Testis (tissue), 5 donors: ENCODE data around the gene COX17. TPM values are rescaled to one million over a fixed set of nuclear protein-coding genes. Genes with fewer than 3 reads are reported as not detected.

Experiments used
- DNase-seq: peaks from one replicate; pipeline ENCODE4 v3.0.0-alpha.2; 2019
- H3K27ac ChIP-seq, 2 donors: fragments of 200-600 bp; sonication (generic); one replicate each; pipeline ENCODE4 v1.5.1; 2019
- H3K27me3 ChIP-seq: fragments of 200-600 bp; sonication (generic); one replicate; pipeline ENCODE4 v1.5.1; 2019
- H3K36me3 ChIP-seq: fragments of 200-600 bp; sonication (generic); one replicate; pipeline ENCODE4 v1.5.1; 2017; ENCODE audit warnings: low read depth; ENCODE audit errors: missing control alignments
- H3K4me1 ChIP-seq: fragments of 200-600 bp; sonication (generic); one replicate; pipeline ENCODE4 v1.5.1; 2019
- H3K4me3 ChIP-seq, 2 donors: fragments of 200-600 bp; sonication (generic); one replicate each; pipeline ENCODE4 v1.5.1; 2017 to 2019
- H3K9me3 ChIP-seq: fragments of 200-600 bp; sonication (generic); one replicate; pipeline ENCODE4 v1.5.1; 2017
- POLR2A ChIP-seq: fragments of 450-650 bp; IDR thresholded peaks from one replicate; pipeline ENCODE4 v1.6.1; 2017; ENCODE audit warnings: antibody characterized with exemption, mild to moderate bottlenecking, moderate library complexity
- WGBS, 2 donors: methylation state at CpG; one replicate each; pipeline ENCODE4 v1.1.5; 2018; 5-methylcytosine and 5-hydroxymethylcytosine counted together
- intact Hi-C: fragments of 100-400 bp; cut with DNase I; formaldehyde crosslinking; loops from one replicate; pipeline ENCODE4 v1.15.1; 2023; ENCODE audit warnings: low total_unique reads
- long read RNA-seq, 2 donors: transcript quantifications; one replicate each; lab custom pipeline, GENCODE V29; 2026
- polyA plus RNA-seq: library from polyadenylated mRNA; stranded (reverse); fragments of 350-450 nt; fragmentation: Illumina TruSeq; extraction: RNeasy Lipid Tissue Mini Kit (QIAGEN cat#74804); gene quantifications from one replicate; pipeline ENCODE4 v1.2.3, GENCODE V29; 2014; ENCODE audit warnings: low read depth, low replicate concordance; ENCODE audit not compliant: insufficient read depth
- total RNA-seq, 2 donors: library from RNA; depleted of rRNA; stranded (reverse); fragments of >200 nt; gene quantifications; one replicate each; pipeline ENCODE4 v1.2.3, GENCODE V29; 2016
- TF ChIP-seq, protein P1 (sequence below), 3 experiments: fragments of 450-650 bp in 2 of 3; fragments of 200-600 bp in 1 of 3; sonication (generic) in 1 of 3; IDR thresholded peaks; one replicate each; pipeline ENCODE4 v1.5.1; 2016 to 2019; ENCODE audit warnings: antibody characterized with exemption in 3 of 3, mild to moderate bottlenecking in 2 of 3, moderate library complexity in 1 of 3

The COX17 gene, protein sequence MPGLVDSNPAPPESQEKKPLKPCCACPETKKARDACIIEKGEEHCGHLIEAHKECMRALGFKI
- 10 to 100 TPM; 35.4 to 39.1 TPM for total RNA-seq
- polyA plus RNA-seq: 81.7 TPM
- long read RNA-seq, donor 1, transcript COX17-201 (3 exons, 684 nt): major isoform, 54 of 60 reads
- long read RNA-seq, donor 1, partial matches to known transcripts: 0 of 60 reads
- long read RNA-seq, donor 1, other reads (novel, unspliced or antisense): 5 of 60 reads
- long read RNA-seq, donor 2, transcript COX17-201 (3 exons, 684 nt): major isoform, 44 of 45 reads
- long read RNA-seq, donor 2, partial matches to known transcripts: 0 of 45 reads
- long read RNA-seq, donor 2, other reads (novel, unspliced or antisense): 0 of 45 reads

DNA sequence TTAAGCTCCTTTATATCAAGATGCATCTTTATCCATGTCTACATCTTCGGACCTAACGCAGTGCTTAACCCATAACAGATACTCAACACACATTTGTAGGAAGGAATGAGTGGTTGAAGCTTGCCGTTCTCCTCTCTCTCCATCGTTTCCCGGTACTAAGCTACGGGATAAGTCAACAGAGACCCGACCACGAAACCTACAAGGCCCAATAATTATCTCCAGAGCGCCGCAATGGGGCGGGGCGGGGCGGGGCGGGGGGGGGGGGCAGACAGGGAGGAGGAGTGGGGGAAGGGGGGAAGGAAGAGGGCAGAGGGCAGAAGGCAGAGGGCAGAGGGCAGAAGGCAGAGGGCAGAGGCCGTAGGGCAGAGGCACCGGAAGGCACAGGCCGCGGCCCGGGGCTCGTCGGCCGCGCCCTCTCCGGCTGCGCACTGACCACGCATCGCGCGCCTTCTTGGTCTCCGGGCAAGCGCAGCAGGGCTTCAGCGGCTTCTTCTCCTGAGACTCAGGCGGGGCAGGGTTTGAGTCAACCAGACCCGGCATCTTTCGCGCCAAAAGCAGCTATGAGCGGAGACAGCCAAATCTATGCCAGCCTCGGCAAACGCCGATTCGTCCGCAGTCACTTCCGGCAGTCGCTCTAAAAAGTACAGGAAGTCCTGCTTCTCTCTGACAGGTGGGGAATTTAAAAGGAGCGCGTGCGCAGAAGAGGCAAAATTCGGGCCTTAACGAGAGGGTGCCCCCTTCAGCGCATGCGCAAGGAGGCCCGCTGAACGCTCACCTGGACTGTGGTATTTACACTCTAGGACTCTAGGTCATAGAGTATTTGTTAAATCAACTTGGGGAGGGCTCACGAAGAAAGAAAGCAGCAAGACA is at the start of gene COX17:
TSS of gene COX17 (minus strand) at position 636 of the 870 bp plus-strand sequence. CDS start at position 540, 96 bp downstream.
- DNase-seq: peak; percentile 97
- Histone ChIP-seq H3K36me3 (no peaks in the 10 kb centered on the region), H3K27me3 (no peaks in the 10 kb centered on the region), H3K4me1 (peaks cover 10% of the 10 kb centered on the region), H3K4me3 (peak within 1 kb of the TSS; percentile 75 to 85), H3K9me3 (no peaks in the 10 kb centered on the region), H3K27ac (peak within 1 kb of the TSS; percentile 89 to 95)
- 1% methylated on average over 39 to 49 of the region's 54 CpGs for WGBS, 2 donors
- intact Hi-C loops: no loop called here
- TF ChIP-seq POLR2A: no peak
- TF ChIP-seq, protein P1, sequence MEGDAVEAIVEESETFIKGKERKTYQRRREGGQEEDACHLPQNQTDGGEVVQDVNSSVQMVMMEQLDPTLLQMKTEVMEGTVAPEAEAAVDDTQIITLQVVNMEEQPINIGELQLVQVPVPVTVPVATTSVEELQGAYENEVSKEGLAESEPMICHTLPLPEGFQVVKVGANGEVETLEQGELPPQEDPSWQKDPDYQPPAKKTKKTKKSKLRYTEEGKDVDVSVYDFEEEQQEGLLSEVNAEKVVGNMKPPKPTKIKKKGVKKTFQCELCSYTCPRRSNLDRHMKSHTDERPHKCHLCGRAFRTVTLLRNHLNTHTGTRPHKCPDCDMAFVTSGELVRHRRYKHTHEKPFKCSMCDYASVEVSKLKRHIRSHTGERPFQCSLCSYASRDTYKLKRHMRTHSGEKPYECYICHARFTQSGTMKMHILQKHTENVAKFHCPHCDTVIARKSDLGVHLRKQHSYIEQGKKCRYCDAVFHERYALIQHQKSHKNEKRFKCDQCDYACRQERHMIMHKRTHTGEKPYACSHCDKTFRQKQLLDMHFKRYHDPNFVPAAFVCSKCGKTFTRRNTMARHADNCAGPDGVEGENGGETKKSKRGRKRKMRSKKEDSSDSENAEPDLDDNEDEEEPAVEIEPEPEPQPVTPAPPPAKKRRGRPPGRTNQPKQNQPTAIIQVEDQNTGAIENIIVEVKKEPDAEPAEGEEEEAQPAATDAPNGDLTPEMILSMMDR (IDR thresholded peaks at IDR 0.05): no peak

GRCh38 chr3:119726909-119727308 is 49.7 kb upstream of the COX17 start:
- H3K9me3 ChIP-seq: no peaks in the 10 kb centered on the region
- H3K27ac ChIP-seq: no peak overlapping the region
- intact Hi-C loops: no loop called here
- WGBS, 2 donors: 80 to 85% methylated on average over 2 of the region's 2 CpGs
- no peak for DNase-seq
- TF ChIP-seq, protein P1 (IDR thresholded peaks at IDR 0.05): no peak
- no peak for TF ChIP-seq POLR2A
- no peaks in the 10 kb centered on the region for H3K4me1 ChIP-seq
- H3K4me3 ChIP-seq: no peak overlapping the region
- H3K36me3 ChIP-seq: no peaks in the 10 kb centered on the region
- no peaks in the 10 kb centered on the region for H3K27me3 ChIP-seq

DNA sequence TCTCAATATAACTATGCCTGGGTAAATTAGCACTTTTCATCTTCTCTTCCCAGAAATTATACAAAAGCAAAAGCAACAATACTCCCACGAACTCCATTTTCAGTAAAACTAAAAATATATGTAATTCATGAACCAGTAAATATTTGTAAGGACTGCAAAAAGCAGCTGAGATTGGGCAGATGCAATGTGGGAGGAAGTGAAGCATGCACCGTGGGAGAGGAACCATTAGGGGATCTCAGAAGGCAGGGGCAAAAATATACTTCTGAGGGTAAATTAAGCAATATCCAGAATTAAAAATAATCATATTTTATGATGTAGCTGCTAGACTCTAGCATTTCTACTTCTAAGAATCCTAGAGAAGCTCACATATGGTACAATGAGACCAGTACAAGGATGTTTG is 45.8 kb upstream of the COX17 start:
- Histone ChIP-seq H3K9me3 (no peaks in the 10 kb centered on the region), H3K27me3 (no peaks in the 10 kb centered on the region), H3K4me1 (no peaks in the 10 kb centered on the region), H3K27ac (no peak overlapping the region), H3K4me3 (no peak overlapping the region), H3K36me3 (no peaks in the 10 kb centered on the region)
- TF ChIP-seq POLR2A: no peak
- TF ChIP-seq, protein P1 (IDR thresholded peaks at IDR 0.05): no peak
- WGBS, 2 donors: 52 to 58% methylated on average over 2 of the region's 2 CpGs
- DNase-seq: no peak
- intact Hi-C loops: no loop called here

DNA sequence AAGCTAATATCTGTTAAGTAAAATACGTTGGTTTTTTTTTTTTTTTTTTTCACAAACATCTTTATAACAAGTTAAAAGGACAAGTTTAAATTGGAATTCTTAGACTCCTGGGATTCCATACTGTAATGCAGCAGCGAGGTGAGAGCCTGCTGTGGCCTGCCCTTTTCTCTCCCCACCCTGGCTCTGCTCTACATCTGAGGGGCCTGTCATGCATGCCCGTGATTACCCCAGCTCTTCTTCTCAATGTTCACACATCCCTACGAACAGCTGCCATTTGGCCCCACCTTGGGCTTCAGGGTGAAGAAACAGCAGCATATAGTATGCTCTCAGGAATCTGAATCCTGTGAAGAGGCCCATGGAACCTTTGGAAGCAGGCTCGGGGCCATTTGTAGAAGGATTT is 40.3 kb upstream of the COX17 start:
- H3K4me1 ChIP-seq: peaks cover 10% of the 10 kb centered on the region
- WGBS, 2 donors: 65 to 66% methylated on average over 5 of the region's 5 CpGs
- no peaks in the 10 kb centered on the region for H3K36me3 ChIP-seq
- no peak overlapping the region for H3K4me3 ChIP-seq
- no peak overlapping the region for H3K27ac ChIP-seq
- TF ChIP-seq POLR2A: no peak
- TF ChIP-seq, protein P1 (IDR thresholded peaks at IDR 0.05): no peak
- H3K9me3 ChIP-seq: no peaks in the 10 kb centered on the region
- H3K27me3 ChIP-seq: no peaks in the 10 kb centered on the region
- DNase-seq: no peak
- intact Hi-C loops: no loop called here
